Hepatocyte (in vitro differentiated cells): Measurements from ENCODE around the gene FOSL2. TPM values are rescaled to one million over a fixed set of nuclear protein-coding genes. Genes with fewer than 3 reads are reported as not detected.

Source experiments
- DNase-seq: peaks from one replicate; pipeline ENCODE4 v3.0.0-alpha.2; 2016; ENCODE audit warnings: low spot score
- H2AFZ ChIP-seq: fragments of 200-600 bp; sonication (generic); 2 replicates; pipeline ENCODE4 v1.6.0; 2016; ENCODE audit warnings: antibody characterized with exemption, mild to moderate bottlenecking
- H3K27ac ChIP-seq: fragments of 200-600 bp; sonication (generic); 2 replicates; pipeline ENCODE4 v1.5.1; 2016; ENCODE audit warnings: mild to moderate bottlenecking
- H3K27me3 ChIP-seq: fragments of 200-600 bp; sonication (generic); 2 replicates; pipeline ENCODE4 v1.6.1; 2016
- H3K36me3 ChIP-seq: fragments of 200-600 bp; sonication (generic); replicated peaks from 2 replicates; pipeline ENCODE4 v1.5.1; 2016; ENCODE audit warnings: low read depth; ENCODE audit not compliant: insufficient read depth
- H3K4me1 ChIP-seq: fragments of 200-600 bp; sonication (generic); 2 replicates; pipeline ENCODE4 v1.5.1; 2016; ENCODE audit warnings: mild to moderate bottlenecking, moderate library complexity; ENCODE audit not compliant: insufficient read depth
- H3K4me2 ChIP-seq: fragments of 200-600 bp; sonication (generic); 2 replicates; pipeline ENCODE4 v1.6.0; 2016
- H3K4me3 ChIP-seq: fragments of 200-600 bp; sonication (generic); 2 replicates; pipeline ENCODE4 v1.5.1; 2016; ENCODE audit warnings: mild to moderate bottlenecking
- H3K79me2 ChIP-seq: fragments of 200-600 bp; sonication (generic); 2 replicates; pipeline ENCODE4 v1.6.0; 2017; ENCODE audit warnings: mild to moderate bottlenecking
- H3K9me2 ChIP-seq: fragments of 200-600 bp; sonication (generic); replicated peaks from 2 replicates; pipeline ENCODE4 v1.6.0; 2017; ENCODE audit warnings: mild to moderate bottlenecking; ENCODE audit not compliant: insufficient read depth
- H3K9me3 ChIP-seq: fragments of 200-600 bp; sonication (generic); 2 replicates; pipeline ENCODE4 v1.5.1; 2016; ENCODE audit warnings: low read depth, mild to moderate bottlenecking
- H4K20me1 ChIP-seq: fragments of 200-600 bp; sonication (generic); 2 replicates; pipeline ENCODE4 v1.6.0; 2016; ENCODE audit warnings: mild to moderate bottlenecking; ENCODE audit not compliant: insufficient read depth, poor library complexity, severe bottlenecking
- EZH2 ChIP-seq: fragments of 200-600 bp; sonication (generic); IDR thresholded peaks from 2 replicates; pipeline ENCODE4 v1.6.1; 2016; ENCODE audit warnings: antibody characterized with exemption, mild to moderate bottlenecking, borderline replicate concordance
- EZH2phosphoT487 ChIP-seq: fragments of 200-600 bp; sonication (generic); IDR thresholded peaks from one replicate; pipeline ENCODE4 v1.6.1; 2018; ENCODE audit warnings: antibody characterized with exemption, mild to moderate bottlenecking, low read depth, moderate library complexity; ENCODE audit not compliant: unreplicated experiment, severe bottlenecking
- WGBS: methylation state at CpG from one replicate; pipeline ENCODE4 v1.1.6; 2016; ENCODE audit warnings: low lambda C conversion rate; ENCODE audit errors: missing lambda C conversion rate; 5-methylcytosine and 5-hydroxymethylcytosine counted together
- polyA plus RNA-seq: library from polyadenylated mRNA; unstranded; fragments of >200 nt; fragmentation: Nextera tagmentation; extraction: Ambion mirVana; gene quantifications from 2 replicates; pipeline ENCODE4 v1.2.1, GENCODE V29; 2016
- total RNA-seq: library from RNA; depleted of rRNA; stranded (reverse); fragments of >200 nt; gene quantifications from 2 replicates; pipeline ENCODE4 v1.2.3, GENCODE V29; 2014
- TF ChIP-seq, protein P1 (sequence below): fragments of 200-600 bp; sonication (generic); IDR thresholded peaks from 2 replicates; pipeline ENCODE4 v1.5.1; 2016; ENCODE audit warnings: antibody characterized with exemption, mild to moderate bottlenecking; ENCODE audit not compliant: poor library complexity

FOSL2 gene
- total and polyA plus RNA-seq, 2 experiments from 2014 or later: 91.1 to 148 TPM

DNA sequence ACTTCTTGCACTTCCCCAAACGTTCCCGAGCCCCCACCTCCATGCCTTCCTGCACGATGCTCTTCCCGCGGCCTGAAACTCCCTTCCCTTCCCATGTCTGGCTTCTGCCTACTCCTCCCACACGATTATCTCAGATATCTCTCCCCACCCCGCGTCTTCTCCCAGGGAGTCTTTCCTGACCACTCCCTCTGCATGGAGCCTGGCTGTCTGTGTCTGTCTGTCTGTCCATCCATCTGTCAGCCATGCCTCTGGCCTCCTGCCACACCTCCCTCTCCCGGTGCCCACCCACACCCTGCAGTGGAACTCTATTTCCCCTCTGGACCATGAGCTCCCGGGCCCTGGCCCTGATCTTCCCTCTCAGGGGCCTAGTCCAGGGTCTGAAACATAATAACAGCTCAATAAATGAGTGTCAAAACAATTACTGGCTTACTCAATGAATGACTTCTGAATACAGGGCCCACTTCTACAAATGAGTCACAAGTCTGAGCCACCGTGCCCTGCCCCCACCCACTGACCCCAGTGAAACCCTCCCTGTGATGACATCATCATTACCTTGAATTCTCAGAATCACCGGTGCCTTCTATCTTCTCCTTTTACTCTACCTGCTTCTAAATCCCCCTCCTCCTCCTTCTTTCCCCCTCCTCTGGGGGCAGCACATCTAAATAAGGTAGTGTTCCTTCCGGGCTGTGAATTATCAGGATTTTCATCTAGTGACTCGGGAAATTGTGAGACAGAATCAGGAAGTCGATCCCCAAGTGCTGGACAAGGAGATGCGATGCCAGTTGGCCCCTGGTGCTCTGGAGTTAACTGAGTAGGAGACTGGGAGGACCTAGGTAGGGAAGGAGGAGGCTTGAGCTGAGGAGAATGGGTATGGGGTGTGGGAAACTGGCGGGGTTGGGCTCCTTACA, 57.1 kb downstream of the FOSL2 start:
- Histone ChIP-seq H4K20me1 (no peaks in the 10 kb centered on the region), H3K9me3 (no peaks in the 10 kb centered on the region), H3K27ac (no peak overlapping the region), H3K4me3 (no peak overlapping the region), H3K4me1 (peaks cover 3% of the 10 kb centered on the region), H3K4me2 (no peak overlapping the region), H3K9me2 (no peaks in the 10 kb centered on the region), H3K36me3 (no peaks in the 10 kb centered on the region), H2AFZ (no peak overlapping the region), H3K27me3 (no peaks in the 10 kb centered on the region), H3K79me2 (no peaks in the 10 kb centered on the region)
- WGBS: 65% methylated on average over 17 of the region's 17 CpGs
- peak; percentile 63 for DNase-seq
- TF ChIP-seq, protein P1, sequence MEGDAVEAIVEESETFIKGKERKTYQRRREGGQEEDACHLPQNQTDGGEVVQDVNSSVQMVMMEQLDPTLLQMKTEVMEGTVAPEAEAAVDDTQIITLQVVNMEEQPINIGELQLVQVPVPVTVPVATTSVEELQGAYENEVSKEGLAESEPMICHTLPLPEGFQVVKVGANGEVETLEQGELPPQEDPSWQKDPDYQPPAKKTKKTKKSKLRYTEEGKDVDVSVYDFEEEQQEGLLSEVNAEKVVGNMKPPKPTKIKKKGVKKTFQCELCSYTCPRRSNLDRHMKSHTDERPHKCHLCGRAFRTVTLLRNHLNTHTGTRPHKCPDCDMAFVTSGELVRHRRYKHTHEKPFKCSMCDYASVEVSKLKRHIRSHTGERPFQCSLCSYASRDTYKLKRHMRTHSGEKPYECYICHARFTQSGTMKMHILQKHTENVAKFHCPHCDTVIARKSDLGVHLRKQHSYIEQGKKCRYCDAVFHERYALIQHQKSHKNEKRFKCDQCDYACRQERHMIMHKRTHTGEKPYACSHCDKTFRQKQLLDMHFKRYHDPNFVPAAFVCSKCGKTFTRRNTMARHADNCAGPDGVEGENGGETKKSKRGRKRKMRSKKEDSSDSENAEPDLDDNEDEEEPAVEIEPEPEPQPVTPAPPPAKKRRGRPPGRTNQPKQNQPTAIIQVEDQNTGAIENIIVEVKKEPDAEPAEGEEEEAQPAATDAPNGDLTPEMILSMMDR: no peak
- TF ChIP-seq EZH2 (no peak), EZH2phosphoT487 (no peak)

DNA sequence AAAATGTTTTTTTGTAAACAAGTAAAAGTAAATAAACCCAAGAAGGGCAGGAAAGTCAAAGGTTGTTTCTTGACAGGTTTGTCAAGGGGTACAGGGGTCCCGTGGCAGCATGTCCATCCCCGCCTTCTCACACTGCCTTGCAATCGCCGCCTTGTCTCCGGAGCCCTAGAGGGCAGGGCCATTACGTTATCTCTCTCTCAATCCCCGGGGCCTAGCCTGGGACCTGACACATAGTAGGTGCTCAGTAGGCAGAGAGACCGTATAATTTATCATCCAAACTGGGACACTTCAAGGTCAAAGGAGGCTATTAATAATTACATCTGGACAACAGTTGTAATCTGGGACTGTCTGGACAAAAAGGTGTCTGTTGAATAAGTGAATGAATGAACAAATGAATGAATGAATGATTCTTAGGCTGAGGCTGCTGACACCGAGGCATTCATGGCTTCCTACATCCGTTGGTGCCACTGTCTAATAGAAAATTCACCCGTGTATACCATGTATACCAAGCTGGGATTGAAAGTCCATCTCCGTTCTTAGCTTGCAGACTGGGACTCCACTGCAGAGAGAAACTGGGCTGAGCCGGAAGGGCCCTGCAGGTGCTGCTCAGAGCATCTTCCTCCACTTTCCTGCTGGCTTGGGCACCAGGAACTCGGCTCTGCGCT, 58.4 kb downstream of the FOSL2 start:
- Histone ChIP-seq H3K27ac (no peak overlapping the region), H2AFZ (no peak overlapping the region), H4K20me1 (no peaks in the 10 kb centered on the region), H3K27me3 (no peaks in the 10 kb centered on the region), H3K36me3 (no peaks in the 10 kb centered on the region), H3K79me2 (no peaks in the 10 kb centered on the region), H3K4me2 (no peak overlapping the region), H3K9me3 (no peaks in the 10 kb centered on the region), H3K4me1 (no peaks in the 10 kb centered on the region), H3K9me2 (no peaks in the 10 kb centered on the region), H3K4me3 (no peak overlapping the region)
- no peak for TF ChIP-seq EZH2phosphoT487
- TF ChIP-seq, protein P1: no peak
- no peak for TF ChIP-seq EZH2
- WGBS: 96% methylated on average over 15 of the region's 15 CpGs
- no peak for DNase-seq

DNA sequence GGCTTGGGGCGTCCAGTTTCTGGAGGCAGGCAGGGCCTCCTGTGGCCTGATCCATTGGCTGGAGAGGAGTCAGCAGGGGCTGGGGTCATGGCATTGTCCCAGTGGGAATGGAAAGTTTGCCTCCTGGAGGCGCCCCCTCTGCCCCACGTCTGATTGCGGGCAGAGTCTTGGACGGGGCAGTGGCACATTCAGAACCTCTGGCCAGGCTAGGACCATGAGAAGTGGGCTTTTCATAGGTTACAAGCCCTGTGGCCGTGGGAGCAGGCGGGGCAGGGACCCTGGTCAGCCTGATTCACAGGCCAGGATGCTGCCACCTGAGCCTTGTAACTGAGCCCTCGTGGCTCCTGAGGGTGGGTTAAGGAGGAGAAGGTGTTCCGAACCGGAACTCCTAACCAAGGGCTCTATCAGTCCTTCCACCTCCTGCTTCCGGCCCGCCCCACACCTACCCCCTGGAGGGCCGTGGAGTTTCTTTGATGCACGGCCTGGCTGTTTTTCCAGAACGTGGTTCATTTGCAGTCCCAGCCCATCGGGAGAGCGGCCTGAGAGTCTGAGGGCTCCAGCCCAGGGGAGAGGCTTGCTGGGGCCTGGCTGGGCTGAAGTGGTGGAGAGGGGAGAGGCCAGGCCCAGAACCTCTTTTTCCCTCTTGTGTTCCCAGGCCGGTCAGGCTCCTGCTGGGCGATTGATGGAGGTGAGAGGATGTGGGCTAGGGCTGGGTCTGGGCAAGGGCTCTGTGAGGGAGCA, 59.3 kb downstream of the FOSL2 start:
- 87% methylated on average over 17 of the region's 19 CpGs for WGBS
- no peak overlapping the region for H2AFZ ChIP-seq

More for the DNA sequence above, 59.3 kb downstream of the FOSL2 start:
- H3K36me3 ChIP-seq: no peaks in the 10 kb centered on the region
- no peak overlapping the region for H3K27ac ChIP-seq
- no peak overlapping the region for H3K4me2 ChIP-seq
- no peaks in the 10 kb centered on the region for H3K9me3 ChIP-seq
- H3K4me3 ChIP-seq: no peak overlapping the region
- H3K79me2 ChIP-seq: no peaks in the 10 kb centered on the region
- no peak for DNase-seq
- no peaks in the 10 kb centered on the region for H3K4me1 ChIP-seq
- TF ChIP-seq, protein P1: no peak
- TF ChIP-seq EZH2: no peak
- no peak for TF ChIP-seq EZH2phosphoT487
- H4K20me1 ChIP-seq: no peaks in the 10 kb centered on the region
- H3K9me2 ChIP-seq: no peaks in the 10 kb centered on the region
- no peaks in the 10 kb centered on the region for H3K27me3 ChIP-seq
